ENCODE results near the gene PIGA. TPM values are rescaled to one million over a fixed set of nuclear protein-coding genes. Genes with fewer than 3 reads are reported as not detected.

The PIGA gene, protein sequence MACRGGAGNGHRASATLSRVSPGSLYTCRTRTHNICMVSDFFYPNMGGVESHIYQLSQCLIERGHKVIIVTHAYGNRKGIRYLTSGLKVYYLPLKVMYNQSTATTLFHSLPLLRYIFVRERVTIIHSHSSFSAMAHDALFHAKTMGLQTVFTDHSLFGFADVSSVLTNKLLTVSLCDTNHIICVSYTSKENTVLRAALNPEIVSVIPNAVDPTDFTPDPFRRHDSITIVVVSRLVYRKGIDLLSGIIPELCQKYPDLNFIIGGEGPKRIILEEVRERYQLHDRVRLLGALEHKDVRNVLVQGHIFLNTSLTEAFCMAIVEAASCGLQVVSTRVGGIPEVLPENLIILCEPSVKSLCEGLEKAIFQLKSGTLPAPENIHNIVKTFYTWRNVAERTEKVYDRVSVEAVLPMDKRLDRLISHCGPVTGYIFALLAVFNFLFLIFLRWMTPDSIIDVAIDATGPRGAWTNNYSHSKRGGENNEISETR
- 4.5 TPM for polyA plus RNA-seq (2013, experiment 1 of 2)
- 4.0 TPM for polyA plus RNA-seq (2013, experiment 2 of 2)

DNA sequence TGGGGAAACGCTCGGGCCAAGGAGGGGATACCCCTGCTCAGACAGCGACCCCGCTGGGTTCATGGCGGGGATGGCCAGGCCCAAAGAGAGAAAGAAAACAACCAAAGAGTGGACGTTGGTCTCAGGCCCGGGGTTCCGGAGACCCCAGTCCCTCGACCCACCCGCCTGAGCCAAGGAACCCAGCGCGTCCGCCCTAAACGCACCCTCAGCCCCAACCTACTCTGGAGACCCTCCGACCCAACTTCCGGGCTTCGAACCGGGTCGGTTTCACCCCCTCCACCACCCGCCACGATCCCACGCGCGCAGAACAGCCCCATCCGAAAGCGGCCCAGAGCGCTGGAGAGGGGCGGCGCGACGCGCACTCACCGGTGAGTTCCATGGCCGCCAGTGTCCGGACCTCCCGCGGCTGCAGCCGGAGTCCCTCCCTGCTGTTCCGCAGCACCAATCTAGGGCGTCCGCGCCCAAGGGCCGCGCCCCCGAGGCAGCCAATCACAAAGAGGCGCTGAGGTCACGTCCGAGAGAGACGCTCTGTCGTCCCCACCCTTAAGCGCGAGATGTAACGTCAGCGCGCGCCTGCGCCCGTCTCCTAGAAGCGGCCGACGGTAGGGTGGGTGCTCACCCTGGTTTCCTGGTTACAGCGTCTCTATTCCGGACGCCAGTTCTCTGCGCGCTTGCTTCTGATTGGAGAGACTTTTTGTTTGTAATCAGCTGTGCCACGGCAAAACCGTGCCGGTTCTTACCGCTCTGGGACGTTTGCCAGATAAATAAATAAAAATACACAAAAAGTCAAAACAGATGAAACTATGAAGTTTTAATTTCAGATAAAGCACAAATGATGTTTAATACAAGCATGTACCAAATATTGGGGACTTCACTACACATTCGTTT, at the start of gene PIGA:
PIGA (minus strand) TSS at position 389 of the 888 bp plus-strand sequence. CDS start 3,593 bp downstream, outside the sequence.
- Histone ChIP-seq H3K27ac (ENCODE audit: low read length, poor library complexity, severe bottlenecking) (no peak within 1 kb of the TSS), H3K14ac (ENCODE audit: low read length in 2 of 2) (no peak within 1 kb of the TSS), H3K27me3 (ENCODE audit: control insufficient read depth in 1 of 2, insufficient read depth in 1 of 2, low read length in 2 of 2) (peaks cover 0 to 20% of the 10 kb centered on the region in 2 experiments), H2BK15ac (ENCODE audit: low read depth, poor library complexity, severe bottlenecking) (no peak within 1 kb of the TSS), H3K79me1 (replicated peaks; ENCODE audit: low read length, poor library complexity, severe bottlenecking) (peaks cover 2% of the 10 kb centered on the region), H3K4me2 (ENCODE audit: low read length, poor library complexity, severe bottlenecking) (peak within 1 kb of the TSS; percentile 53), H3K4me1 (ENCODE audit: control insufficient read depth, insufficient read depth, low read depth, low read length) (no peaks in the 10 kb centered on the region), H3K4me3 (ENCODE audit: insufficient read depth in 1 of 2, low read depth in 1 of 2, low read length in 2 of 2) (peak within 1 kb of the TSS; percentile 86 to 93), H2BK5ac (ENCODE audit: low read depth, low read length, poor library complexity, severe bottlenecking) (no peak within 1 kb of the TSS), H2AK5ac (ENCODE audit: low read length, severe bottlenecking) (no peak within 1 kb of the TSS), H3K9me3 (ENCODE audit: control insufficient read depth, low read length) (no peaks in the 10 kb centered on the region), H4K8ac (ENCODE audit: low read length) (no peak within 1 kb of the TSS), H2BK120ac (ENCODE audit: low read depth, low read length) (no peak within 1 kb of the TSS), H3K9ac (ENCODE audit: low read length) (peak within 1 kb of the TSS; percentile 98), H3K4ac (ENCODE audit: low read depth in 1 of 2, low read length in 2 of 2) (peak within 1 kb of the TSS in 1 of 2 experiments; percentile 61), H2AFZ (ENCODE audit: low read depth, low read length) (peak within 1 kb of the TSS; percentile 77), H3K23ac (ENCODE audit: low read length in 2 of 2) (no peak within 1 kb of the TSS), H2BK12ac (ENCODE audit: low read length in 2 of 2) (no peak within 1 kb of the TSS), H3K36me3 (ENCODE audit: control insufficient read depth in 1 of 2, insufficient read depth in 2 of 2, low read depth in 1 of 2, low read length in 2 of 2) (peaks cover 5 to 8% of the 10 kb centered on the region in 2 experiments), H4K91ac (ENCODE audit: low read length) (no peak within 1 kb of the TSS), H3K18ac (ENCODE audit: low read depth in 1 of 2, low read length in 2 of 2) (peak within 1 kb of the TSS in 1 of 2 experiments; percentile 48)
- WGBS = under 1% methylated on average over 47 of the region's 72 CpGs
- peak; percentile 97 for DNase-seq

- H2BK15ac ChIP-seq (ENCODE audit: low read depth, poor library complexity, severe bottlenecking) = no peak within 1 kb of the TSS
- no peak within 1 kb of the TSS for H3K4me2 ChIP-seq (ENCODE audit: low read length, poor library complexity, severe bottlenecking)
- no peaks in the 10 kb centered on the region for H3K4me1 ChIP-seq (ENCODE audit: control insufficient read depth, insufficient read depth, low read depth, low read length)
- 31% methylated on average over 2 of the region's 2 CpGs for WGBS
- no peak within 1 kb of the TSS for H3K14ac ChIP-seq (ENCODE audit: low read length in 2 of 2)
- no peak within 1 kb of the TSS for H3K4ac ChIP-seq (ENCODE audit: low read depth in 1 of 2, low read length in 2 of 2)
- no peak within 1 kb of the TSS for H3K23ac ChIP-seq (ENCODE audit: low read length in 2 of 2)
- no peak within 1 kb of the TSS for H3K27ac ChIP-seq (ENCODE audit: low read length, poor library complexity, severe bottlenecking)
- H3K36me3 ChIP-seq (ENCODE audit: control insufficient read depth in 1 of 2, insufficient read depth in 2 of 2, low read depth in 1 of 2, low read length in 2 of 2) = peaks cover 0 to 2% of the 10 kb centered on the region in 2 experiments
- no peak within 1 kb of the TSS for H2BK12ac ChIP-seq (ENCODE audit: low read length in 2 of 2)
- H2AK5ac ChIP-seq (ENCODE audit: low read length, severe bottlenecking) = no peak within 1 kb of the TSS
- peaks cover 0 to 12% of the 10 kb centered on the region in 2 experiments for H3K27me3 ChIP-seq (ENCODE audit: control insufficient read depth in 1 of 2, insufficient read depth in 1 of 2, low read length in 2 of 2)
- H2BK120ac ChIP-seq (ENCODE audit: low read depth, low read length) = no peak within 1 kb of the TSS
- no peaks in the 10 kb centered on the region for H3K9me3 ChIP-seq (ENCODE audit: control insufficient read depth, low read length)
- no peak within 1 kb of the TSS for H2BK5ac ChIP-seq (ENCODE audit: low read depth, low read length, poor library complexity, severe bottlenecking)
- H2AFZ ChIP-seq (ENCODE audit: low read depth, low read length) = no peak within 1 kb of the TSS
- DNase-seq = no peak
- no peak within 1 kb of the TSS for H4K91ac ChIP-seq (ENCODE audit: low read length)
- H4K8ac ChIP-seq (ENCODE audit: low read length) = no peak within 1 kb of the TSS
- no peaks in the 10 kb centered on the region for H3K79me1 ChIP-seq (replicated peaks; ENCODE audit: low read length, poor library complexity, severe bottlenecking)
- H3K18ac ChIP-seq (ENCODE audit: low read depth in 1 of 2, low read length in 2 of 2) = no peak within 1 kb of the TSS
- H3K9ac ChIP-seq (ENCODE audit: low read length) = peak within 1 kb of the TSS; percentile 33
- peak within 1 kb of the TSS in 1 of 2 experiments; percentile 47 for H3K4me3 ChIP-seq (ENCODE audit: insufficient read depth in 1 of 2, low read depth in 1 of 2, low read length in 2 of 2)
These were observed 49.0 kb upstream of the PIGA start, which contains the start of gene VEGFD for GRCh38 chrX:15384304-15384703. Gene VEGFD (minus strand): TSS chrX:15384413. CDS start chrX:15383946, 467 bp downstream.

DNA sequence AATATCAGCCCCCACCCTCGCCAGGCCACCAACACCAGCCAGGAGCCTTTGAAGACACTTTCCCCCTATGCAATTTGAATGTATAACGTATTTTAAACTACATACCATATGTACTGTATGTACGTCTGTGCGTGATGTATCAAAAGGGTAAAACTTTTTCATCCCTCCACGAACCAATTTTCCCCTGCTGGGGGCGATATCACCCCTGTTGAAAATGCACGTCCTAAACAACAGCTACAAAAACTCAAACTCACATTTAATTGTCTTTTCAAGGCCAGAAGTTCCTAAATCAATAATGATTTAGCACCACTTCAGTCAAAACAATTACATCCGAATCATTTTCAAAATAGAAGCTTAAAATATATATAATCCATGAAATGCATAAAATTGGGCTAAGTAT, 47.5 kb upstream of the PIGA start:
- Histone ChIP-seq H2AFZ (ENCODE audit: low read depth, low read length) (no peak overlapping the region), H3K9me3 (ENCODE audit: control insufficient read depth, low read length) (no peaks in the 10 kb centered on the region), H3K4me1 (ENCODE audit: control insufficient read depth, insufficient read depth, low read depth, low read length) (no peaks in the 10 kb centered on the region), H3K9ac (ENCODE audit: low read length) (peak overlapping the region; percentile 33), H2BK12ac (ENCODE audit: low read length in 2 of 2) (no peak overlapping the region), H3K4me3 (ENCODE audit: insufficient read depth in 1 of 2, low read depth in 1 of 2, low read length in 2 of 2) (no peak overlapping the region), H2AK5ac (ENCODE audit: low read length, severe bottlenecking) (no peak overlapping the region), H2BK120ac (ENCODE audit: low read depth, low read length) (no peak overlapping the region), H4K8ac (ENCODE audit: low read length) (no peak overlapping the region), H3K36me3 (ENCODE audit: control insufficient read depth in 1 of 2, insufficient read depth in 2 of 2, low read depth in 1 of 2, low read length in 2 of 2) (no peaks in the 10 kb centered on the region), H4K91ac (ENCODE audit: low read length) (no peak overlapping the region), H3K18ac (ENCODE audit: low read depth in 1 of 2, low read length in 2 of 2) (no peak overlapping the region), H3K23ac (ENCODE audit: low read length in 2 of 2) (no peak overlapping the region), H3K4ac (ENCODE audit: low read depth in 1 of 2, low read length in 2 of 2) (no peak overlapping the region), H2BK15ac (ENCODE audit: low read depth, poor library complexity, severe bottlenecking) (no peak overlapping the region), H3K4me2 (ENCODE audit: low read length, poor library complexity, severe bottlenecking) (no peak overlapping the region), H3K14ac (ENCODE audit: low read length in 2 of 2) (no peak overlapping the region), H2BK5ac (ENCODE audit: low read depth, low read length, poor library complexity, severe bottlenecking) (no peak overlapping the region), H3K79me1 (replicated peaks; ENCODE audit: low read length, poor library complexity, severe bottlenecking) (no peaks in the 10 kb centered on the region), H3K27me3 (ENCODE audit: control insufficient read depth in 1 of 2, insufficient read depth in 1 of 2, low read length in 2 of 2) (peaks cover 0 to 12% of the 10 kb centered on the region in 2 experiments), H3K27ac (ENCODE audit: low read length, poor library complexity, severe bottlenecking) (no peak overlapping the region)
- DNase-seq = no peak
- 78% methylated on average over 6 of the region's 8 CpGs for WGBS

Data from mesenchymal stem cell (in vitro differentiated cells and primary cell).